A673 (cell line): ENCODE results near the gene DPY30. TPM values are rescaled to one million over a fixed set of nuclear protein-coding genes. Genes with fewer than 3 reads are reported as not detected.

ENCODE experiments used
- BruUV-seq: library from RNA; stranded (reverse); fragments of 400-500 nt; replicated peaks from 2 replicates; lab custom pipeline; 2021; lab: Mats Ljungman, UMichigan
- CTCF ChIA-PET: fragments of 300-600 bp; sonication (Branson Sonifier 250); formaldehyde crosslinking; loops from one replicate; lab custom pipeline; 2022; ENCODE audit warnings: antibody characterized with exemption; lab: Charles Lee
- POLR2A ChIA-PET: fragments of 300-600 bp; sonication (Branson Sonifier 250); formaldehyde crosslinking; loops from one replicate; lab custom pipeline; 2022; ENCODE audit warnings: antibody characterized with exemption; ENCODE audit not compliant: low non-redundant PET; lab: Charles Lee
- DNase-seq: peaks from one replicate; pipeline ENCODE4 v3.0.0-alpha.2; 2015; ENCODE audit warnings: low spot score
- H3K27ac ChIP-seq: fragments of 200-600 bp; sonication (generic); 2 replicates; pipeline ENCODE4 v1.5.1; 2016; ENCODE audit warnings: mixed run types, low read depth, mild to moderate bottlenecking, mixed read lengths, antibody characterized with exemption, low read length; ENCODE audit not compliant: poor library complexity, severe bottlenecking
- H3K27me3 ChIP-seq: fragments of 200-600 bp; sonication (generic); replicated peaks from 2 replicates; pipeline ENCODE4 v1.6.1; 2017; ENCODE audit warnings: mixed run types, low read depth, mild to moderate bottlenecking, mixed read lengths, antibody characterized with exemption, low read length; ENCODE audit not compliant: insufficient read depth, poor library complexity
- H3K36me3 ChIP-seq: fragments of 200-600 bp; sonication (generic); 2 replicates; pipeline ENCODE4 v1.6.1; 2016; ENCODE audit warnings: mixed run types, mild to moderate bottlenecking, mixed read lengths, antibody characterized with exemption, low read length; ENCODE audit not compliant: insufficient read depth, poor library complexity, severe bottlenecking
- H3K4me1 ChIP-seq: fragments of 200-600 bp; sonication (generic); 2 replicates; pipeline ENCODE4 v1.6.1; 2017; ENCODE audit warnings: mixed run types, mild to moderate bottlenecking, mixed read lengths, antibody characterized with exemption, low read length; ENCODE audit not compliant: insufficient read depth, poor library complexity, severe bottlenecking
- H3K4me3 ChIP-seq: fragments of 200-600 bp; sonication (generic); 2 replicates; pipeline ENCODE4 v1.5.1; 2016; ENCODE audit warnings: low read depth, mixed run types, mild to moderate bottlenecking, mixed read lengths, low read length; ENCODE audit not compliant: poor library complexity, severe bottlenecking
- H3K9me3 ChIP-seq: fragments of 200-600 bp; sonication (generic); 2 replicates; pipeline ENCODE4 v1.6.1; 2016; ENCODE audit warnings: mixed run types, low read depth, mild to moderate bottlenecking, mixed read lengths, antibody characterized with exemption, low read length; ENCODE audit not compliant: poor library complexity, severe bottlenecking
- EZH2 ChIP-seq: fragments of 200-600 bp; sonication (generic); IDR thresholded peaks from 2 replicates; pipeline ENCODE4 v1.6.1; 2017; ENCODE audit warnings: borderline replicate concordance, low read depth, mild to moderate bottlenecking, mixed read lengths, antibody characterized with exemption, low read length; ENCODE audit not compliant: poor library complexity, severe bottlenecking
- intact Hi-C: fragments of 100-400 bp; cut with micrococcal nuclease; formaldehyde crosslinking; loops from one replicate; pipeline ENCODE4 v1.10.0; 2022; ENCODE audit not compliant: unreplicated experiment
- total RNA-seq: library from RNA; stranded (reverse); gene quantifications from 2 replicates; pipeline ENCODE4 v1.2.3, GENCODE V29; 2021
- TF ChIP-seq, protein P1 (sequence below): fragments of 300-800, 200-600 bp; sonication (generic); conservative IDR thresholded peaks from 2 replicates; pipeline ENCODE4 v1.5.1; 2017; ENCODE audit warnings: low read depth, mild to moderate bottlenecking, antibody characterized with exemption, low read length, moderate library complexity, mixed read lengths

DPY30 gene
- total RNA-seq, 1 experiment from 2014 or later: 90.8 TPM

DNA sequence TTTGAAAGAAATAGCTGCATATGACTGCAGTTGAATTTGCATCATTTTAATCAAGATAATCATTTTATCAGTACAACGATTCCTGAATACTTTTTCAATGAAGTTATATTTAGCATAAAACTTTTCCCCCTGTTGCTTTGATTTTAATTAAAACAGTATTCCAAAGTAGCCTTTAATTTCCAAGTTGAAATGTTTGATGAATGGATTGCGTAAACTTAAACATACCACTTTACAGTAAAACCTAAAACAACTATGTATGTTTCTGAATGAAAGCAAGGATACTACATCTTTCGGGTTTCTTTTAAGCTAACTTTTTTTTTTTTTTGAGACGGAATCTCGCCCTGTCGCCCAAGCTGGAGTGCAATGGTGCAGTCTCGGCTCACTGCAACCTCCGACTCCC, 25.1 kb upstream of the DPY30 start:
- peak overlapping the region; percentile 89 for H3K27ac ChIP-seq
- ChIA-PET CTCF (no interaction called here), POLR2A (no interaction called here)
- no peak for DNase-seq
- H3K27me3 ChIP-seq: no peaks in the 10 kb centered on the region
- H3K4me1 ChIP-seq: peaks cover 7% of the 10 kb centered on the region
- no peaks in the 10 kb centered on the region for H3K9me3 ChIP-seq
- H3K36me3 ChIP-seq: no peaks in the 10 kb centered on the region
- TF ChIP-seq EZH2: no peak
- TF ChIP-seq, protein P1, sequence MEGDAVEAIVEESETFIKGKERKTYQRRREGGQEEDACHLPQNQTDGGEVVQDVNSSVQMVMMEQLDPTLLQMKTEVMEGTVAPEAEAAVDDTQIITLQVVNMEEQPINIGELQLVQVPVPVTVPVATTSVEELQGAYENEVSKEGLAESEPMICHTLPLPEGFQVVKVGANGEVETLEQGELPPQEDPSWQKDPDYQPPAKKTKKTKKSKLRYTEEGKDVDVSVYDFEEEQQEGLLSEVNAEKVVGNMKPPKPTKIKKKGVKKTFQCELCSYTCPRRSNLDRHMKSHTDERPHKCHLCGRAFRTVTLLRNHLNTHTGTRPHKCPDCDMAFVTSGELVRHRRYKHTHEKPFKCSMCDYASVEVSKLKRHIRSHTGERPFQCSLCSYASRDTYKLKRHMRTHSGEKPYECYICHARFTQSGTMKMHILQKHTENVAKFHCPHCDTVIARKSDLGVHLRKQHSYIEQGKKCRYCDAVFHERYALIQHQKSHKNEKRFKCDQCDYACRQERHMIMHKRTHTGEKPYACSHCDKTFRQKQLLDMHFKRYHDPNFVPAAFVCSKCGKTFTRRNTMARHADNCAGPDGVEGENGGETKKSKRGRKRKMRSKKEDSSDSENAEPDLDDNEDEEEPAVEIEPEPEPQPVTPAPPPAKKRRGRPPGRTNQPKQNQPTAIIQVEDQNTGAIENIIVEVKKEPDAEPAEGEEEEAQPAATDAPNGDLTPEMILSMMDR: no peak
- H3K4me3 ChIP-seq: peak overlapping the region; percentile 78
- no TSS peak for BruUV-seq
- intact Hi-C loops: no loop called here

DNA sequence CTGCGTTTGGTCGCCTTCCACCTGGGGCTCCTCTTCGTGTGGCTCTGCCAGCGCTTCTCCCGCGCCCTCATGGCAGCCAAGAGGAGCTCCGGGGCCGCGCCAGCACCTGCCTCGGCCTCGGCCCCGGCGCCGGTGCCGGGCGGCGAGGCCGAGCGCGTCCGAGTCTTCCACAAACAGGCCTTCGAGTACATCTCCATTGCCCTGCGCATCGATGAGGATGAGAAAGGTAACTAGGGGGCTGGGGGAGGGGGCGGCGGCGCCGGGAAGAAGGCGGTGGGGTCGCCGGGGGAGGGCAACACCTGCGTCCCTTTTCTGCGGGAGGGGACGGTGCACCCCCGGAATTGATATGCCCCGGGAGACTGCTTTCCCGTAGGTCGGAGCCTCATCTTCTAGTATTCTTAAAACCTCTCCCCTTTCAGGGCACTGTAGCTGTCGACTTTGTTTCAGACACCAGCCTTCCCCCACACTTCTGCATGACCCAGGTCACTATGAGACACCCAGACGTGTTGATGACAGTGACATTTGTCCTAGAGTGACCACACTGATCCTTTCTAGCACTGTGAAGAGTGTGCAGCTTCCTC, 24.5 kb upstream of the DPY30 start:
- no peaks in the 10 kb centered on the region for H3K36me3 ChIP-seq
- ChIA-PET CTCF (interaction anchor here (0.7 kb wide), 1 partner anchor 170 kb away, joined by 4 read pairs; no protein-coding TSS in a partner anchor), POLR2A (interaction anchor here (0.7 to 1.3 kb wide), 2 partner anchors 24 to 101 kb away, joined by 5 to 16 read pairs; partner anchors contain the start of gene DPY30)
- no peak for TF ChIP-seq EZH2
- TF ChIP-seq, protein P1: no peak
- peak overlapping the region; percentile 89 for H3K27ac ChIP-seq
- intact Hi-C loops: no loop called here
- no peaks in the 10 kb centered on the region for H3K27me3 ChIP-seq
- H3K4me1 ChIP-seq: peaks cover 7% of the 10 kb centered on the region
- BruUV-seq: no TSS peak
- H3K9me3 ChIP-seq: no peaks in the 10 kb centered on the region
- H3K4me3 ChIP-seq: peak overlapping the region; percentile 78
- DNase-seq: no peak

DNA sequence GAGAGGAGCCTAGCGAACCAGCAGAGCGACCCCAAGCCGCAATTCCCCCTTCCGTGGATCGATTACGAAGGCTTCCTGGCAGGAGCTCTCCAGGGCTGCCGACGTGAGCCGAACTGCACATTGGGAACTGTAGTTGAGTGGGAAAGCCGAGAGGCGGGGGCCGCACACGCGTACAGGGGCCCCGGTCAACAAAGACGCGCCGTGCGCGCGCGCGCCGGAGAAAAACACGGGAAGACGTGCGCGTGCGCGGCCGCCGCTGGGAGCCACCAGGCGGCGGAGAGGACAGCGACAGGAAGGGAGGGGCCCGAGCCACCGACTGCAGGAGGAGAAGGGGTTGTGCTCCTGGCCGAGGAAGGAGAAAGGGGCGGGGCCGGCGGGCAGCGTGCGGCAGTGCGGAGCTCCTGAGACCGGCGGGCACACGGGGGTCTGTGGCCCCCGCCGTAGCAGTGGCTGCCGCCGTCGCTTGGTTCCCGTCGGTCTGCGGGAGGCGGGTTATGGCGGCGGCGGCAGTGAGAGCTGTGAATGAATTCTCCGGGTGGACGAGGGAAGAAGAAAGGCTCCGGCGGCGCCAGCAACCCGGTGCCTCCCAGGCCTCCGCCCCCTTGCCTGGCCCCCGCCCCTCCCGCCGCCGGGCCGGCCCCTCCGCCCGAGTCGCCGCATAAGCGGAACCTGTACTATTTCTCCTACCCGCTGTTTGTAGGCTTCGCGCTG, 23.9 kb upstream of the DPY30 start, which contains the start of gene SPAST:
TSS of gene SPAST (plus strand) at position 247 of the 711 bp plus-strand sequence. CDS start at position 523, 276 bp downstream.
- peak; percentile 99 for DNase-seq
- Histone ChIP-seq H3K27me3 (no peaks in the 10 kb centered on the region), H3K4me3 (peak within 1 kb of the TSS; percentile 78), H3K27ac (peak within 1 kb of the TSS; percentile 89), H3K36me3 (no peaks in the 10 kb centered on the region), H3K4me1 (peaks cover 7% of the 10 kb centered on the region), H3K9me3 (no peaks in the 10 kb centered on the region)
- POLR2A ChIA-PET: interaction anchor here (0.7 to 1.3 kb wide), 2 partner anchors 24 to 102 kb away, joined by 5 to 16 read pairs; partner anchors contain the start of gene DPY30
- no TSS peak for BruUV-seq
- TF ChIP-seq EZH2: no peak
- TF ChIP-seq, protein P1: peak; percentile 49
- intact Hi-C loops: no loop called here
- CTCF ChIA-PET: interaction anchor here (0.6 to 0.7 kb wide), 2 partner anchors 171 to 344 kb away, joined by 4 read pairs; no protein-coding TSS in a partner anchor
